Measurements from ENCODE around the gene PNPLA8.
"Not testable (repeated sequence)": the region's sequence is repeated elsewhere in the genome, so short reads cannot be mapped to it uniquely, and the experiment has no call there.

PNPLA8 gene

GRCh38 chr7:108528183-108528712 lies 2.3 kb upstream of the PNPLA8 start:
- no peak for DNase-seq (ENCODE audit: low spot score)

GRCh38 chr7:108526768-108527017 lies 758 bp upstream of the PNPLA8 start:
- no peak for DNase-seq (ENCODE audit: low spot score)

- peak; percentile 62 for DNase-seq (ENCODE audit: low spot score)
Measured at GRCh38 chr7:108525327-108525984, 479 bp downstream of the PNPLA8 start.

GRCh38 chr7:108522780-108523179 lies 3.2 kb downstream of the PNPLA8 start:
- no peak for DNase-seq (ENCODE audit: low spot score)

GRCh38 chr7:108517951-108518350 lies 8.0 kb downstream of the PNPLA8 start:
- no peak for DNase-seq (ENCODE audit: low spot score)

GRCh38 chr7:108515630-108516029 lies 10.3 kb downstream of the PNPLA8 start:
- no peak for DNase-seq (ENCODE audit: low spot score)

- no peak for DNase-seq (ENCODE audit: low spot score)
Measured at GRCh38 chr7:108515013-108515412, 10.9 kb downstream of the PNPLA8 start.

GRCh38 chr7:108511939-108512338 lies 14.0 kb downstream of the PNPLA8 start:
- DNase-seq (ENCODE audit: low spot score), result no peak

- not testable (repeated sequence) for DNase-seq (ENCODE audit: low spot score)
Measured at GRCh38 chr7:108504576-108504975, 21.4 kb downstream of the PNPLA8 start.

GRCh38 chr7:108503112-108504026 lies 22.6 kb downstream of the PNPLA8 start:
- DNase-seq (ENCODE audit: low spot score), result peak; percentile 60

GRCh38 chr7:108499566-108499965 lies 26.4 kb downstream of the PNPLA8 start:
- no peak for DNase-seq (ENCODE audit: low spot score)

- DNase-seq (ENCODE audit: low spot score), result no peak
Measured at GRCh38 chr7:108498481-108498880, 27.5 kb downstream of the PNPLA8 start.

GRCh38 chr7:108497082-108497725 lies 28.7 kb downstream of the PNPLA8 start:
- DNase-seq (ENCODE audit: low spot score), result peak; percentile 67

GRCh38 chr7:108492742-108493141 lies 33.2 kb downstream of the PNPLA8 start:
- DNase-seq (ENCODE audit: low spot score), result no peak

- no peak for DNase-seq (ENCODE audit: low spot score)
Measured at GRCh38 chr7:108488768-108489538, 37.0 kb downstream of the PNPLA8 start.

GRCh38 chr7:108487646-108488045 lies 38.3 kb downstream of the PNPLA8 start:
- DNase-seq (ENCODE audit: low spot score), result no peak

- DNase-seq (ENCODE audit: low spot score), result no peak
Measured at GRCh38 chr7:108486291-108486966, 39.5 kb downstream of the PNPLA8 start.

- DNase-seq (ENCODE audit: low spot score), result no peak
Measured at GRCh38 chr7:108484137-108484536, 41.8 kb downstream of the PNPLA8 start.

- DNase-seq (ENCODE audit: low spot score), result no peak
Measured at GRCh38 chr7:108480311-108480710, 45.6 kb downstream of the PNPLA8 start.

- no peak for DNase-seq (ENCODE audit: low spot score)
Measured at GRCh38 chr7:108479751-108480150, 46.2 kb downstream of the PNPLA8 start.

- DNase-seq (ENCODE audit: low spot score), result no peak
Measured at GRCh38 chr7:108479118-108479517, 46.8 kb downstream of the PNPLA8 start.

All from germinal center (tissue), 1 donor.